ENCODE data around the gene NRIP1. TPM values are rescaled to one million over a fixed set of nuclear protein-coding genes. Genes with fewer than 3 reads are reported as not detected.

Gene NRIP1
- total and polyA plus RNA-seq, 2 donors (not counting 3 experiments of a cell fraction or from before 2014, with no cell fraction given) = 2.8 to 24.0 TPM

GRCh38 chr21:15009837-15010363, 54.9 kb downstream of the NRIP1 start:
- H2AFZ ChIP-seq (ENCODE audit: low read depth, low read length) = no peak overlapping the region
- intact Hi-C loops (cut with micrococcal nuclease) = no loop called here
- H3K4me1 ChIP-seq (ENCODE audit: control insufficient read depth, extremely low read depth, insufficient read depth, low read length) = peaks cover 4% of the 10 kb centered on the region
- no peak overlapping the region for H3K4me2 ChIP-seq (ENCODE audit: insufficient read depth, low read length)
- FAIRE-seq (no peak), DNase-seq (ENCODE audit: low read depth, low spot score) (no peak)
- H3K27me3 ChIP-seq (ENCODE audit: control insufficient read depth in 2 of 2, insufficient read depth in 2 of 2, low read length in 2 of 2) = no peaks in the 10 kb centered on the region
- no peak overlapping the region for H3K9ac ChIP-seq (replicated peaks; ENCODE audit: extremely low read depth, insufficient read depth, low read length)
- ChIA-PET POLR2A (no interaction called here), CTCF (interaction anchor here (0.6 to 1.8 kb wide), 4 partner anchors 10 to 477 kb away, joined by 3 to 5 read pairs (median 4); no protein-coding TSS in a partner anchor)
- no peak overlapping the region for H3K27ac ChIP-seq (ENCODE audit: insufficient read depth, low read depth, low read length)
- dilution Hi-C loops (cut with MboI; ENCODE audit: extremely low pct_ligation_motif_present, low sequenced_read_pairs) = no loop called here
- no TSS peak for BruUV-seq (replicated peaks)
- H3K79me2 ChIP-seq (ENCODE audit: control insufficient read depth, insufficient read depth, low read length) = peaks cover 66% of the 10 kb centered on the region
- TF ChIP-seq CTCF (IDR thresholded peaks at IDR 0.05; ENCODE audit: extremely low read depth in 1 of 2, insufficient read depth in 1 of 2, low read depth in 1 of 2, low read length in 2 of 2) (no peak), POLR2AphosphoS5 (IDR thresholded peaks at IDR 0.05; ENCODE audit: insufficient read depth, low read depth, low read length) (no peak), POLR2A (IDR thresholded peaks at IDR 0.05; ENCODE audit: low read depth, low read length) (no peak), EZH2 (IDR thresholded peaks at IDR 0.05; ENCODE audit: borderline replicate concordance, low read depth, low read length, severe bottlenecking) (no peak), GATA2 (IDR thresholded peaks at IDR 0.05; ENCODE audit: insufficient read depth, insufficient read length, low read depth, low read length) (no peak), MAX (IDR thresholded peaks at IDR 0.05; ENCODE audit: insufficient read depth, insufficient read length) (no peak), FOS (IDR thresholded peaks at IDR 0.05; ENCODE audit: borderline replicate concordance, insufficient read depth, low read length) (no peak), MYC (IDR thresholded peaks at IDR 0.05; ENCODE audit: low read depth, low read length) (no peak), JUN (IDR thresholded peaks at IDR 0.05; ENCODE audit: borderline replicate concordance, insufficient read depth, insufficient read length, low read depth) (no peak)
- H3K9me1 ChIP-seq (replicated peaks; ENCODE audit: control insufficient read depth, extremely low read depth, insufficient read depth, low read length) = no peaks in the 10 kb centered on the region
- no peaks in the 10 kb centered on the region for H3K36me3 ChIP-seq (ENCODE audit: control insufficient read depth in 2 of 2, extremely low read depth in 1 of 2, insufficient read depth in 2 of 2, low read length in 2 of 2)
- H3K9me3 ChIP-seq (replicated peaks; ENCODE audit: control insufficient read depth, insufficient read depth, low read length) = no peaks in the 10 kb centered on the region
- no peak overlapping the region for H3K4me3 ChIP-seq (replicated peaks in 1 of 3; ENCODE audit: insufficient read depth in 1 of 3, low read depth in 1 of 3, low read length in 3 of 3)
- no peaks in the 10 kb centered on the region for H4K20me1 ChIP-seq (replicated peaks; ENCODE audit: control insufficient read depth, extremely low read depth, insufficient read depth, low read length)

Measured in endothelial cell of umbilical vein (primary cell).